IMR-90 (cell line): Measurements from ENCODE around the gene ANAPC1. TPM values are rescaled to one million over a fixed set of nuclear protein-coding genes. Genes with fewer than 3 reads are reported as not detected.
A peak's percentile ranks its signal among the peaks of the same experiment; 100 is the strongest.

Experiments used
- BHLHE40 ChIP-seq: fragments of 150-350 bp; IDR thresholded peaks from 2 replicates; pipeline ENCODE4 v1.6.1; 2016; ENCODE audit warnings: mild to moderate bottlenecking, low read depth, low read length
- CHD1 ChIP-seq: IDR thresholded peaks from 2 replicates; pipeline ENCODE4 v1.6.1; 2012; ENCODE audit warnings: low read depth, low read length, improper control_type of control experiment
- CTCF ChIP-seq: conservative IDR thresholded peaks from 2 replicates; pipeline ENCODE4 v1.5.1; 2012; ENCODE audit warnings: mild to moderate bottlenecking, low read depth, low read length, improper control_type of control experiment
- FOS ChIP-seq: fragments of 150-350 bp; IDR thresholded peaks from 2 replicates; pipeline ENCODE4 v1.6.1; 2016; ENCODE audit warnings: low read depth, low read length
- MAFK ChIP-seq: IDR thresholded peaks from 2 replicates; pipeline ENCODE4 v1.6.1; 2012; ENCODE audit warnings: low read depth, low read length, improper control_type of control experiment
- MAZ ChIP-seq: IDR thresholded peaks from 2 replicates; pipeline ENCODE4 v1.6.1; 2012; ENCODE audit warnings: low read depth, mild to moderate bottlenecking, low read length, improper control_type of control experiment, moderate library complexity, borderline replicate concordance
- MXI1 ChIP-seq: IDR thresholded peaks from 2 replicates; pipeline ENCODE4 v1.6.1; 2012; ENCODE audit warnings: low read depth, mild to moderate bottlenecking, low read length, moderate library complexity, borderline replicate concordance
- POLR2A ChIP-seq: IDR thresholded peaks from 2 replicates; pipeline ENCODE4 v1.6.1; 2012; ENCODE audit warnings: mild to moderate bottlenecking, low read depth, low read length
- RFX5 ChIP-seq: IDR thresholded peaks from 2 replicates; pipeline ENCODE4 v1.8.0; 2012; ENCODE audit warnings: low read depth, mild to moderate bottlenecking, low read length, moderate library complexity
- SMC3 ChIP-seq: fragments of 150-350 bp; IDR thresholded peaks from 2 replicates; pipeline ENCODE4 v1.6.1; 2016; ENCODE audit warnings: low read depth, mild to moderate bottlenecking, antibody characterized with exemption, low read length, moderate library complexity
- polyA plus RNA-seq, 3 experiments: library from polyadenylated mRNA; depleted of rRNA; stranded (reverse); fragments of >200 nt; gene quantifications; 2 replicates each; pipeline ENCODE4 v1.2.3, GENCODE V29; 2012; ENCODE audit warnings: low replicate concordance in 1 of 3
- total RNA-seq: library from RNA; depleted of rRNA; stranded (reverse); fragments of >200 nt; gene quantifications from 2 replicates; pipeline ENCODE4 v1.2.3, GENCODE V29; 2012

ANAPC1 gene
- total and polyA plus RNA-seq, 2 of the 4 experiments (the other 2 are of a cell fraction), result 14.6 to 50.7 TPM

GRCh38 chr2:111883661-111884591 is at the start of gene ANAPC1 (continued):
- no peak for TF ChIP-seq FOS
- peak; percentile 96 for TF ChIP-seq MXI1
- no peak for TF ChIP-seq MAFK
- TF ChIP-seq CHD1, result no peak
- TF ChIP-seq SMC3, result no peak
- no peak for TF ChIP-seq CTCF
- peak; percentile 85; the same call in 1 of the 2 replicates for TF ChIP-seq MAZ
- peak; percentile 79; the same call in 1 of the 2 replicates for TF ChIP-seq POLR2A
- TF ChIP-seq BHLHE40, result no peak
- TF ChIP-seq RFX5, result no peak
